Endometrium (tissue), 2 donors: ENCODE measurements around the gene RAD54L.
"Not testable (repeated sequence)": the region's sequence is repeated elsewhere in the genome, so short reads cannot be mapped to it uniquely, and the experiment has no call there.

Experiments
- FAIRE-seq: peaks from 2 replicates; lab custom pipeline; 2012; peaks lifted over from hg19 to GRCh38; lab: Jason Lieb, UNC
- donor health status: control.
- donor health status: control.

Gene RAD54L

DNA sequence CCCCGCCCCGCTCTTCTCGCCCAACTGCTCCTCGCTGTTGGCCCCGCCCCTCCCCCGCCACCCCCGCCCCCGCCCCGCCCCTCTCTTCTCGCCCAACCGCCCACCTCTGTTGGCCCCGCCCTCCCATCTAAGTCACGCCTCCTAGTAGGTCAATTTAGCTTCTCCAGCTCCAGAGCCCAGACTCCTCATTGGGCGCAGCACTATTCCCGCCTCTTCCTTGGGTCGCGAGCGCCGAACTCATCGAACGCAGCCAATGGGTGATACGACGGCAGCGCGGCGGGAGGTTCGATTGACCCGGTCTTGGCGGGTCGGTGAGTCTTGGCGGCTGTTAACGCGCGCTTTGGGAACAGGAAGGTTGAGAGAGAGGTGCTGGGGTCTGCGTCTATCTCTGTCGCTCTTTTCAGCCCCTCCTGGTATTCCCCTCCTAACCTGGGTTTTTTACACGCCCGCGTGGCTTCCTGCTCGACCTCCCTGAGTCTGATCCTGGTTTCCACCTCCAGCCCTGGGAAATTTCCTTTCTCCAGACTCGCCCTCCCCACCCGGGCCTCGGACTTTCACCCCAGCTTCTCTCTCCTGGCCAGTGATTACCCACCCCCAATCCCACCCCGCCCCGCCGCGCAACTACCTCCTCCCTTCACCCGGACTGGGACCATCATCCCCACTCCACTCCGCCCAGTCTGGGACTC, at the start of gene RAD54L:
Gene RAD54L, plus strand, starts transcription at position 328 of the 686 bp plus-strand sequence. CDS start 643 bp downstream, outside the sequence.
- peak; percentile 39 for FAIRE-seq

GRCh38 chr1:46197964-46198811, 49.4 kb upstream of the RAD54L start, which contains the start of gene POMGNT1:
Gene POMGNT1, minus strand, starts transcription at chr1:46198434. Its CDS starts 613 bp downstream, at chr1:46197821.
- no peak for FAIRE-seq

DNA sequence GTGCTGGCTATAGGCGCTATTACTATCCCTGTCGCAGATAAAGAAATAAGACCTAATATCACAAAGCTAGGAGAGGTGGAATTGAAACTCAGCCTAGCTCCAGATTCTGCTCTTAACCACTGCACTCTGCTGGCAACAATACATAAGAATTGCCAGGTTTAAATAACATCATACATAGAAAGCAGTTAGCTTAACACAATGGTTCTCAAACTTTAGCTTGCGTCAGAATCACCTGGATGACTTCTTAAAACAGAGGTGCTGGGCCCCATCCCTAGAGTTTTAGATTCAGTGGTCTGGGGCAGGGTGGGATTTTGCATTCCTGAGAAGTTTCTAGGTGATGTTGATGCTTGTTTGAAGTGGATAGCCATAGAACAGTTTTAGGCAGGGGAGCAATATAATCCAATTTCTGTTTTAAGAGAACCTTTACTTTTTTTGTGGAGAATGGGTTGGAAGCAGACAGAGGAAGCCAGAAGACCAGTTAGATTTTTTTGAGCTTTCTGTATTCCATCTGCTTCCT, 48.3 kb upstream of the RAD54L start:
- FAIRE-seq = no peak

DNA sequence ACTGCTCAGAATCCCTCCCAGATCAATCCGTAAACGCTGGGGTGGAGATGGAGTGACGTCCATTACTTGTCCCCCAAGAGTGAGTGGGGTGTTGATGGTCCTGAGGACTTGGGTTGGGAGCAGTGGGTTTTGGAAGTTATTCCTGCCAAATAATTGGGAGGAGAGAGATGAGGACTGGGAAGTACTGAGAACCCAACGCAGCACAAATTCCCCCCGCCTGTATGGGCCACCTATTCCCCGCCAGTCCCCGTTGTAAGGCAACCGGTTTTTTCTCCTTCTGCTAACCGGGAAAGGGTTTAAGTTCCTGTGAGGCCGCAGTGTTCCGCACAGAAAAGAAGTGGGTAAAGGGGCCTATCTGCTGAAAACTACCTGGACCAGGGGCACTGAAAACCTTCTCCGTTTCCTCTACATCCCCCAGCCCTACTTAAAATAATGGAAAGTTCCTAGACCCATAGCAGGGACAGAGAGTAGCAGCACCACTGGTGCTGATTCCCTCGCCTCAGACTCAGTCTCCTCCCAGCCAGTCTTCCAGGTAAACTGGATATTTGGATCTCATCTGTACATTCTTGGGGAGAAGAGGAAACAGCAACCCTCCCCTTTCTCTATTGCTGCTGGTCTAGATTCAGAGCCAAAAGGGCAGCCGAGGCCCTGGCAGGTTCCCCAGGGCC, 43.7 kb upstream of the RAD54L start:
- no peak for FAIRE-seq

- no peak for FAIRE-seq
Measured at GRCh38 chr1:46204406-46204742, 43.2 kb upstream of the RAD54L start.

DNA sequence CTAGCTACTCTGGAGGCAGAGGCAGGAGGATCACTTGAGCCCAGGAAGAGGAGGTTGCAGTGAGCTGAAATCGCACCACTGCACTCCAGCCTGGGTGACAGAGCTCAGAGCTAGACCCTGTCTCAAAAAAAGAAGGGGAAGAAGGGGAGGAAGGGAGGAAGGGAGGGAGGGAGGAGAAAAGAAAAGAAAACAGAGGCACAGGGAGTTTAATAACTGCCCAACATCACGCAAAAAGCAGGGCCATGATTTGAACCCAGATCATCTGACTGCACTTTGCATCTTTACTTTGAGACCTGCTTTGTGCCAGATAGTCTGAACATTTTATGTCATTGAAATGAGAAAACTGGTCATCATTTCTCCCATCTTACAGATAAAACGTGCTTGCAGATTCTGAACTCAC, 42.4 kb upstream of the RAD54L start:
- FAIRE-seq = no peak

DNA sequence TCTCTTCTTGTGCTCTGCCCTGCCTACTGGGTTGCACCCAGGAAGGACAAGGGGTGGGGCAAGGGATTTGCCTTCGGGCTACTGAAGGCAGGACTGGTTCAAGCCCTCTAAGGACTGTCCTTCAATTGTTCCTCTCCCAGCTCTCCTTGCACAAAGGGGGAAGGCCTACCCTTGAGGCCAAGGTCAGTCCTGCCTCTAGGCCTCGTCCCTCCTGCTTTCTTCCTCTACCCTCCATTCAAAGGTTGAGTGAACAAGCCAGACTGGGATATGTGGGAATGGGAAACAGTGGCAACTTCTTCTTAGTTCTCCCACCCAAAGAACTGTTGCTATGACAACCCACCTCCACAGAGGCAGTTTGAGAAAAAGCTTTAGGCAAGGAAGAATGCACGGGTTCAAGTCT, 41.8 kb upstream of the RAD54L start:
- no peak for FAIRE-seq

DNA sequence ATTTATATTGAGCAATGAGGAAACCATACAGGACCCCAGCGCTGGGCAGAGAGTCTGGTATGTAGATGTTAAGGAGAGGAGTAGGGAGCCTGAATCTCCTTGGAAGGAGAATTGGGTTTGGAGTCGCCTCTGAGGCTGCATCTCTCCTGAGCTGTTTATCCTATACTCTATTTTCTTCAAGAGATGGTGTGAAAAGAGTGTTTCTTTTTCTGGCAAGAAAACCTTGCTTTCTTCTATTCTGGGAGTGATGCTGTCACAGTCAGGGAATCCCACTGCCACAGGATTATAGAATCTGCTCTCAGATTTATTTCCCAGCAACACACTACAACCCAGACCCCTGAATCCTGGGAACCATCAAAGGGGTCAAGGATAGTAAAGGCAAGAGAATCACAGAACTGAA, 41.2 kb upstream of the RAD54L start:
- no peak for FAIRE-seq

- no peak for FAIRE-seq
Measured at GRCh38 chr1:46210561-46210960, 37.0 kb upstream of the RAD54L start.

DNA sequence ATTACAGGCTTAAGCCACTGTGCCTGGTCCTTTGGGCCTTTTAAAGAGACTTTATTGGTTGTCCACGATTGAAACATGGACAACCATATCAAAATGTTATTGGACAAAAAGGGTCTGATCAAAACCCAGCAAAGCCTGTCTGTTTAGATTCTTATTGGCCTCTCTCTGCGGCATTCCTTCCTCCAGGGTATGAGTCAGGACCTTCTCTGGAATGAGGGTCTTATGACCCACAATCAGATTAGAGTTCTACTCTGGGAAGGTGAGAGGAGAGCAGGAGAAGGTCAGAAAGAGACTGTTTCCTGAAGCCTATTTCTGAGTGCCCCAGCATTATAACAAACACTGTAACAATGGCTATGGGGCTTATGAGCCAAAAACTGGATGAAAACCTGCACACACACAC, 36.5 kb upstream of the RAD54L start:
- FAIRE-seq = no peak

GRCh38 chr1:46215504-46215903, 32.1 kb upstream of the RAD54L start:
- FAIRE-seq = no peak

GRCh38 chr1:46218443-46218842, 29.1 kb upstream of the RAD54L start:
- FAIRE-seq = no peak

DNA sequence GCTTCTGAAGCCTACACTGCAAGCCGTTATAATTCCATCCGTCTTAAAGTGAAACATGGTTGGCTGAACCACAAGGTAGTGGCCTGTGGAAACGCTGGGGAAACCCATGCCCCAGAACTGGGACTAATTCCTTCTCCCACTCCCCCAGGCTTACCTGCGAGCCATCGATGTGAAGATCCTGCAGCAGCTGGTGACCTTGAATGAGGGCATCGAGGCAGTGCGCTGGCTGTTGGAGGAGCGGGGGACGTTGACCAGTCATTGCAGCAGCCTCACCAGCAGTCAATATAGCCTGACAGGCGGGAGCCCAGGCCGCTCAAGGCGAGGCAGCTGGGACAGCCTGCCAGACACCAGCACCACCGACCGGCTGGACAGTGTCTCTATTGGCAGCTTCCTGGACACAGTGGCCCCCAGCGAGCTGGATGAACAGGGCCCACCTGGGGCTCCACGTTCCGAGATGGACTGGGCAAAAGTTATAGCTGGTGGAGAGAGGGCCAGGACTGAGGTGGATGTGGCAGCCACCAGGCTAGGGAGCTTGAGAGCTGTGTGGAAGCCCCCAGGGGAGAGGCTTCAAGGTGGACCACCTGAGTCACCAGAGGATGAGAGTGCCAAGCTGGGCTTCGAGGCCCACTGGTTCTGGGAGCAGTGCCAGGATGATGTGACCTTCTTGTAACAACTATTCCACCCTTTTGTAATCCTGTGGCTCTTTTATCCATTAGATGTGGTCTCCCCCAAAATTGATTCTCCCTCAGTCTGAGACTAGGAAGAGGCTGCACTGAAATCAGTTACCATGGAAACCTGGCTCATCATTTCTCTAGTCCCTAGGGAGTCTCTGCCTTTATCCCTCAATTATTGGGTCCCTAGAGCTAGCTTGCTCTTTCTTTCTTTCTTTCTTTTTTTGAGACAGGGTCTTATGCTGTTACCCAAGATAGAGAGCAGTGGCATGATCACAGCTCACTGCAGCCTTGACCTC, 27.7 kb upstream of the RAD54L start:
- no peak for FAIRE-seq

- FAIRE-seq = no peak
Measured at GRCh38 chr1:46220808-46221207, 26.8 kb upstream of the RAD54L start.

GRCh38 chr1:46221749-46222148, 25.8 kb upstream of the RAD54L start:
- no peak for FAIRE-seq

DNA sequence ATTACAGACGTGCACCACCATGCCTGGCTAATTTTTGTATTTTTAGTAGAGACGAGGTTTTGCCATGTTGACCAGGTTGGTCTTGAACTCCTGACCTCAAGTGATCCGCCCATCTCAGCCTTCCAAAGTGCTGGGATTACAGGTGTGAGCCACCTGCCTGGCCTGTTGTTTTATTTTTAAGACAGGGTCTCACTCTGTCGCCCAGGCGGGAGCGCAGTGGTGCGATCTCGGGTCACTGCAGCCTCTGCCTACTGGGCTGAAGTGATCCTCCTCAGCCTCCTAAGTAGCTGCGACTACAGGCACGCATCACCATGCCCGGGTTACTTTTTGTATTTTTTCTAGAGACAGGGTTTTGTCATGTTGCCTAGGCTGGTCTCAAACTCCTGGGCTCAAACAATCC, 24.5 kb upstream of the RAD54L start:
- not testable (repeated sequence) for FAIRE-seq

DNA sequence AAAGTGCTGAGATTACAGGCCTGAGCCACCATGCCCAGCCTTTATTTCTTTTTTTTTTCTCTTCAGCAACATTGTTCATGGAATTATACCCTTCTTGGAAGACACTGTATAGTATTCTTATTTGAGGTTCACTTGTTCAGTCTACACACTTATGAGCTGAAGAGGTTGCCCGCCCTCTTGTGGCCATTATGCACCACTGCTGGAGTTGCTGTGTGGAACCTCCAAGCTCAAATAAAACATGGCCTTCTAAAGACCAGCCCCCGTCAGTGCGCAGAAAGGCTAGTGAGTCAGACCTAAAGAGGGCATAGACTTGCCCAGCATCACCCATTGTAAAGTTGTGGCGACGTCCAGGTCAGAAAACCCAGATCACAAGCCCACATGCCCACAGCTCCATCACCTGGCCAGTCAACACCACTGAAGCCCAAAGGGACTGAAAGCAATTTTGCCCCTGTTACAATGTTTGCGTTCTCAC, 24.1 kb upstream of the RAD54L start:
- FAIRE-seq = no peak

DNA sequence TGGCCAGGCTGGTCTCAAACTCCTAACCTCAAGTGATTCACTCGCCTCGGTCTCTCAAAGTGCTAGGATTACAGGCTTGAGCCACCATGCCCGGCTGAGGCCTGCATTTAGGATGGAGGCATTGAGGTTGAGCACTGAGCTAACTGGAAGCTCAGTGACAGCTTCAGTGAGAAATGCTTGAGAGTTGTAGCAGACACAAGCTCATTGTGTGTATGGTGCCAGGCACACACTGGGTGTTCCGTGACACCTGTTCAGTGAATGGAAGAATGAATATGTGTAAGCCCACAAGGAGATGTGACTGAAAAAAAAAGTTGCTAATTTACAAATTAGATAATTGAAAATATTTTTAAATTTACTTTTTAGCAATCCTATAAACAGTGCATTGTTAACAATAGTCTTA, 22.6 kb upstream of the RAD54L start:
- no peak for FAIRE-seq

GRCh38 chr1:46231231-46231630, 16.3 kb upstream of the RAD54L start:
- not testable (repeated sequence) for FAIRE-seq

DNA sequence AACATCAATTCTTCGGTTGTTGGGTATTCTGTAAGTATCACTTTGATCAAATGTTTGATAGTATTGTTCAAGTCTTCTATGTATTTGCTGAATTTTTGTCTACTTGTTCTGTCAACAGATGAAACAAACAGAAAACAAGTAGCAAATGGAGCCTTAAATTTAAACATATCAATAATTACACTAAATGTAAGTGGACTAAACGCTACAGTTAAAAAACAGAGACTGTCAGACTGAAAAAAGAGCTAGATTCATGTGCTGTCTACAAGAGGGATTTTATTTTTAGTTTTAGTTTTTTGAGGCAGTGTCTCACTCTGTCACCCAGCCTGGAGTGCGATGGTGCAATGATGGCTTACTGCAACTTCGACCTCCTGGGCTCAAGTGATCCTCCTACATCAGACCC, 10.7 kb upstream of the RAD54L start:
- no peak for FAIRE-seq

DNA sequence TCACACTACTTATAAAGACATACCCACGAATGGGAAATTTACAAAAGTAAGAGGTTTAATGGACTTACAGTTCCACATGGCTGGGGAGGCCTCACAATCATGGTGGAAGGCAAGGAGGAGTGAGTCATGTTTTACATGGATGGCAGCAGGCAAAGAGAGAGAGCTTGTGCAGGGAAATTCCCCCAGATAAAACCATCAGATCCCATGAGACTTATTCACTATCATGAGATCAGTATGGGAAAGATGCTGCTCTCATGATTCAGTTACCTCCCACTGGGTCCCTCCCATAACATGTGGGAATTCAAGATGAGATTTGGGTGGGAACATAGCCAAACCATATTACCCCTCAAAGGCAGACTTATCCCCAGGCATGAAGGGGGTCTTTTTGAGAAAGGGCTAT, 8.7 kb upstream of the RAD54L start:
- not testable (repeated sequence) for FAIRE-seq
